ENCODE results near the gene SETD4. TPM values are rescaled to one million over a fixed set of nuclear protein-coding genes. Genes with fewer than 3 reads are reported as not detected.

The SETD4 gene
- total and polyA plus RNA-seq, 2 of the 13 experiments (the other 11 are each of a cell fraction or from before 2014, with no cell fraction given), result 7.1 to 14.4 TPM

DNA sequence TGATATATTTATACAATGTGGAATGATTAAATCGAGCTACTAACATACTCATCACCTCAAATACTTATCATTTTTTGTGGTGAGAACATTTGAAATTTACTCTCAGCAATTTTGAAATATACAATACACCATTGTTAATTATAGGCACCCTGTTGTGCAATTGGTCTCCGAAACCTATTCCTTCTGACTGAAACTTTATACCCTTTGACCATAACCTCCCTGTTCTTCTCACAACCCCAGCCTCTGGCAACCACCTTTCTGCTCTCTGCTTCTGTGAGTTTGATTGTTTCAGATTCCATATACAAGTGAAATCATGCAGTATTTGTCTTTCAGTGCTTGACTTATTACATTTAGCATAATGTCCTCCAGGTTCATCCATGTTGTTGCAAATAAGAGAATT is 49.5 kb downstream of the SETD4 start:
- ATAC-seq (no peak), FAIRE-seq (no peak), DNase-seq (ENCODE audit: low spot score) (no peak)
- H3K4me3 ChIP-seq (replicated peaks in 1 of 3; ENCODE audit: insufficient read depth in 1 of 3, low read depth in 2 of 3, low read length in 3 of 3), result no peak overlapping the region
- no peaks in the 10 kb centered on the region for H4K20me1 ChIP-seq (ENCODE audit: insufficient read depth, low read length)
- 2% methylated on average over 2 of the region's 2 CpGs for WGBS (ENCODE audit: low lambda C conversion rate)
- no TSS peak for BruUV-seq (replicated peaks)
- no peaks in the 10 kb centered on the region for H3K9me3 ChIP-seq (ENCODE audit: low read length)
- in situ Hi-C loops (cut with HindIII; ENCODE audit: extremely low pct_ligation_motif_present, low pct_unique_long_range_greater_than_20kb), result no loop called here
- ChIA-PET POLR2A (no interaction called here), CTCF (ENCODE audit: low intra/inter-chr PET ratio, low total read pairs) (no interaction called here)
- intact Hi-C loops (cut with micrococcal nuclease; ENCODE audit: unreplicated experiment), result no loop called here
- no peaks in the 10 kb centered on the region for H3K36me3 ChIP-seq (replicated peaks in 1 of 2; ENCODE audit: control insufficient read depth in 1 of 2, insufficient read depth in 2 of 2, low read length in 2 of 2)
- no peak overlapping the region for H2AFZ ChIP-seq (ENCODE audit: low read length)
- no peak overlapping the region for H3K9ac ChIP-seq (ENCODE audit: insufficient read depth, low read depth, low read length)
- TF ChIP-seq CEBPB (IDR thresholded peaks at IDR 0.05; ENCODE audit: borderline replicate concordance, low read depth, low read length), result 0 out of 2 replicates have a peak, but pooled peaks have one; percentile 9
- TF ChIP-seq, protein P1, sequence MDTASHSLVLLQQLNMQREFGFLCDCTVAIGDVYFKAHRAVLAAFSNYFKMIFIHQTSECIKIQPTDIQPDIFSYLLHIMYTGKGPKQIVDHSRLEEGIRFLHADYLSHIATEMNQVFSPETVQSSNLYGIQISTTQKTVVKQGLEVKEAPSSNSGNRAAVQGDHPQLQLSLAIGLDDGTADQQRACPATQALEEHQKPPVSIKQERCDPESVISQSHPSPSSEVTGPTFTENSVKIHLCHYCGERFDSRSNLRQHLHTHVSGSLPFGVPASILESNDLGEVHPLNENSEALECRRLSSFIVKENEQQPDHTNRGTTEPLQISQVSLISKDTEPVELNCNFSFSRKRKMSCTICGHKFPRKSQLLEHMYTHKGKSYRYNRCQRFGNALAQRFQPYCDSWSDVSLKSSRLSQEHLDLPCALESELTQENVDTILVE (CRISPR knock-in tag; IDR thresholded peaks at IDR 0.05), result no peak
- peaks cover 23% of the 10 kb centered on the region for H3K4me1 ChIP-seq (ENCODE audit: insufficient read depth, low read length)
- peaks cover 0 to 9% of the 10 kb centered on the region in 2 experiments; a peak in 1 of 5 replicates for H3K27me3 ChIP-seq (ENCODE audit: control insufficient read depth in 1 of 2, insufficient read depth in 2 of 2, low read length in 2 of 2)
- no peak overlapping the region for H3K4me2 ChIP-seq (ENCODE audit: low read depth, low read length)
- H3K27ac ChIP-seq (ENCODE audit: extremely low read length, insufficient read depth, low read length), result no peak overlapping the region
- H3K79me2 ChIP-seq (ENCODE audit: insufficient read depth, low read length), result no peaks in the 10 kb centered on the region

DNA sequence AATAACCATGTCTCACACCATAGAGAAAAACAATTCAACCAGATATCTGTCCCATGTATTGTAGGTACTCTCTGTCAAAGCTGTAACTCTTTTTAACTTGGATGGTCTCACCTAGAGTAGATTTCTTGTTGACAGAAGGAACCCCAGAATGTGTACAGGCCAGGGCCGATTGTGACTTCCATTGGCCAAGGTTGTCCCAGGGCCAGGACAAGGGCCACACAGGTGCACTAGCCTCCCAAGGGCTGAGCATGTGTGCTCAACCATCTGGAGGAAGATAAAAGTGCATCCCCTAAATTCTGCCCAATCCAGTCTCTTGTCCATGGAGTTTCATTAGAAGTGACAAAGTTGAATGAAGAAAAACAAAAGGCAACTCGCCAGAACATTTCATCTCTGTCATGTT is 51.8 kb downstream of the SETD4 start:
- ChIA-PET POLR2A (no interaction called here), CTCF (ENCODE audit: low intra/inter-chr PET ratio, low total read pairs) (no interaction called here)
- ATAC-seq (no peak), FAIRE-seq (no peak), DNase-seq (ENCODE audit: low spot score) (no peak)
- Histone ChIP-seq H3K9me3 (ENCODE audit: low read length) (no peaks in the 10 kb centered on the region), H3K9ac (ENCODE audit: insufficient read depth, low read depth, low read length) (no peak overlapping the region), H3K27me3 (ENCODE audit: control insufficient read depth in 1 of 2, insufficient read depth in 2 of 2, low read length in 2 of 2) (peaks cover 0 to 3% of the 10 kb centered on the region in 2 experiments; a peak in 1 of 5 replicates), H2AFZ (ENCODE audit: low read length) (no peak overlapping the region), H3K4me3 (replicated peaks in 1 of 3; ENCODE audit: insufficient read depth in 1 of 3, low read depth in 2 of 3, low read length in 3 of 3) (no peak overlapping the region), H3K27ac (ENCODE audit: extremely low read length, insufficient read depth, low read length) (no peak overlapping the region), H4K20me1 (ENCODE audit: insufficient read depth, low read length) (no peaks in the 10 kb centered on the region), H3K4me2 (ENCODE audit: low read depth, low read length) (no peak overlapping the region), H3K4me1 (ENCODE audit: insufficient read depth, low read length) (peaks cover 31% of the 10 kb centered on the region), H3K36me3 (replicated peaks in 1 of 2; ENCODE audit: control insufficient read depth in 1 of 2, insufficient read depth in 2 of 2, low read length in 2 of 2) (no peaks in the 10 kb centered on the region), H3K79me2 (ENCODE audit: insufficient read depth, low read length) (no peaks in the 10 kb centered on the region)
- intact Hi-C loops (cut with micrococcal nuclease; ENCODE audit: unreplicated experiment) (no loop called here), in situ Hi-C loops (cut with HindIII; ENCODE audit: extremely low pct_ligation_motif_present, low pct_unique_long_range_greater_than_20kb) (no loop called here)
- no TSS peak for BruUV-seq (replicated peaks)
- WGBS (ENCODE audit: low lambda C conversion rate), result 9% methylated on average over 1 of the region's 2 CpGs
- TF ChIP-seq, protein P2, sequence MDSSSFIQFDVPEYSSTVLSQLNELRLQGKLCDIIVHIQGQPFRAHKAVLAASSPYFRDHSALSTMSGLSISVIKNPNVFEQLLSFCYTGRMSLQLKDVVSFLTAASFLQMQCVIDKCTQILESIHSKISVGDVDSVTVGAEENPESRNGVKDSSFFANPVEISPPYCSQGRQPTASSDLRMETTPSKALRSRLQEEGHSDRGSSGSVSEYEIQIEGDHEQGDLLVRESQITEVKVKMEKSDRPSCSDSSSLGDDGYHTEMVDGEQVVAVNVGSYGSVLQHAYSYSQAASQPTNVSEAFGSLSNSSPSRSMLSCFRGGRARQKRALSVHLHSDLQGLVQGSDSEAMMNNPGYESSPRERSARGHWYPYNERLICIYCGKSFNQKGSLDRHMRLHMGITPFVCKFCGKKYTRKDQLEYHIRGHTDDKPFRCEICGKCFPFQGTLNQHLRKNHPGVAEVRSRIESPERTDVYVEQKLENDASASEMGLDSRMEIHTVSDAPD (CRISPR knock-in tag; IDR thresholded peaks at IDR 0.05), result no peak
- TF ChIP-seq GATAD2A (CRISPR knock-in tag; IDR thresholded peaks at IDR 0.05), result no peak
- no peak for TF ChIP-seq HDAC1 (CRISPR knock-in tag; IDR thresholded peaks at IDR 0.05)
- no peak for TF ChIP-seq ZNF556 (CRISPR knock-in tag; IDR thresholded peaks at IDR 0.05; ENCODE audit: borderline replicate concordance)
- TF ChIP-seq MLXIP (CRISPR knock-in tag; IDR thresholded peaks at IDR 0.05; ENCODE audit: borderline replicate concordance), result no peak
- TF ChIP-seq ZNF710 (CRISPR knock-in tag; IDR thresholded peaks at IDR 0.05; ENCODE audit: borderline replicate concordance), result no peak

Data from HepG2 (cell line).